Lung microvascular endothelial cell (primary cell): ENCODE data around the gene SSRP1. TPM values are rescaled to one million over a fixed set of nuclear protein-coding genes. Genes with fewer than 3 reads are reported as not detected.

Source experiments
- total RNA-seq: library from RNA; depleted of rRNA; stranded (reverse); fragments of >200 nt; gene quantifications from 2 replicates; pipeline ENCODE4 v1.2.1, GENCODE V29; 2014

Gene SSRP1
- total RNA-seq, 1 donor from 2014 or later: 34.5 TPM

Other genes with a start within 250 kb of the SSRP1 start
- gene LRRC55, start 153.9 kb downstream of the SSRP1 start, total RNA-seq: under 0.01 TPM in 2 replicates
- under 0.01 TPM in 2 replicates for gene APLNR, start 98.6 kb downstream of the SSRP1 start, total RNA-seq
- 39.2 and 44.6 TPM in 2 replicates for gene TNKS1BP1, start 10.9 kb downstream of the SSRP1 start, total RNA-seq
- not detected in 2 replicates for gene P2RX3, start 2.5 kb upstream of the SSRP1 start, total RNA-seq
- not detected in 2 replicates for gene PRG3, start 45.3 kb upstream of the SSRP1 start, total RNA-seq
- gene PRG2, start 54.8 kb upstream of the SSRP1 start, total RNA-seq: not detected in 2 replicates
- gene SLC43A3, start 91.2 kb upstream of the SSRP1 start, total RNA-seq: 19.4 and 38.7 TPM in 2 replicates
- gene RTN4RL2, start 124.6 kb upstream of the SSRP1 start, total RNA-seq: under 0.01 and 0.20 TPM in 2 replicates
- 9.6 and 16.9 TPM in 2 replicates for gene SLC43A1, start 179.8 kb upstream of the SSRP1 start, total RNA-seq
- gene TIMM10, start 194.9 kb upstream of the SSRP1 start, total RNA-seq: 42.5 and 55.8 TPM in 2 replicates
- gene SMTNL1, start 201.7 kb upstream of the SSRP1 start, total RNA-seq: not detected in 2 replicates
- 29.2 and 44.8 TPM in 2 replicates for gene UBE2L6, start 231.8 kb upstream of the SSRP1 start, total RNA-seq